Progenitor cell of endocrine pancreas (in vitro differentiated cells): Measurements from ENCODE around the gene ZC3H10. TPM values are rescaled to one million over a fixed set of nuclear protein-coding genes. Genes with fewer than 3 reads are reported as not detected.
"Not testable (repeated sequence)": the region's sequence is repeated elsewhere in the genome, so short reads cannot be mapped to it uniquely, and the experiment has no call there.

ENCODE experiments used
- DNase-seq: peaks from one replicate; pipeline ENCODE4 v3.0.0; 2021; ENCODE audit warnings: low spot score; ENCODE audit not compliant: unreplicated experiment
- H3K27ac Mint-ChIP-seq: 2 replicates; pipeline ENCODE4 v1.8.0; 2021; ENCODE audit warnings: mild to moderate bottlenecking, moderate library complexity, mixed read lengths
- H3K27me3 Mint-ChIP-seq: 2 replicates; pipeline ENCODE4 v1.8.0; 2021; ENCODE audit warnings: mixed read lengths
- H3K36me3 Mint-ChIP-seq: 2 replicates; pipeline ENCODE4 v1.8.0; 2022; ENCODE audit warnings: mixed read lengths; ENCODE audit not compliant: insufficient read depth
- H3K4me1 Mint-ChIP-seq: 2 replicates; pipeline ENCODE4 v1.8.0; 2021; ENCODE audit warnings: low read depth, mixed read lengths
- H3K4me3 Mint-ChIP-seq: 2 replicates; pipeline ENCODE4 v1.8.0; 2021; ENCODE audit warnings: low read depth, mild to moderate bottlenecking, moderate library complexity, mixed read lengths
- H3K9me3 Mint-ChIP-seq: 2 replicates; pipeline ENCODE4 v1.8.0; 2021; ENCODE audit warnings: low read depth, mixed read lengths
- total RNA-seq: library from RNA; stranded (reverse); gene quantifications from 2 replicates; pipeline ENCODE4 v1.2.1, GENCODE V29; 2021
- TF ChIP-seq, protein P1 (sequence below): fragments of 200-600 bp; sonication (generic); IDR thresholded peaks from one replicate; pipeline ENCODE4 v1.5.0; 2021; ENCODE audit warnings: antibody characterized with exemption, mild to moderate bottlenecking; ENCODE audit not compliant: unreplicated experiment

The ZC3H10 gene
- total RNA-seq, 1 donor from 2014 or later: 13.8 TPM

DNA sequence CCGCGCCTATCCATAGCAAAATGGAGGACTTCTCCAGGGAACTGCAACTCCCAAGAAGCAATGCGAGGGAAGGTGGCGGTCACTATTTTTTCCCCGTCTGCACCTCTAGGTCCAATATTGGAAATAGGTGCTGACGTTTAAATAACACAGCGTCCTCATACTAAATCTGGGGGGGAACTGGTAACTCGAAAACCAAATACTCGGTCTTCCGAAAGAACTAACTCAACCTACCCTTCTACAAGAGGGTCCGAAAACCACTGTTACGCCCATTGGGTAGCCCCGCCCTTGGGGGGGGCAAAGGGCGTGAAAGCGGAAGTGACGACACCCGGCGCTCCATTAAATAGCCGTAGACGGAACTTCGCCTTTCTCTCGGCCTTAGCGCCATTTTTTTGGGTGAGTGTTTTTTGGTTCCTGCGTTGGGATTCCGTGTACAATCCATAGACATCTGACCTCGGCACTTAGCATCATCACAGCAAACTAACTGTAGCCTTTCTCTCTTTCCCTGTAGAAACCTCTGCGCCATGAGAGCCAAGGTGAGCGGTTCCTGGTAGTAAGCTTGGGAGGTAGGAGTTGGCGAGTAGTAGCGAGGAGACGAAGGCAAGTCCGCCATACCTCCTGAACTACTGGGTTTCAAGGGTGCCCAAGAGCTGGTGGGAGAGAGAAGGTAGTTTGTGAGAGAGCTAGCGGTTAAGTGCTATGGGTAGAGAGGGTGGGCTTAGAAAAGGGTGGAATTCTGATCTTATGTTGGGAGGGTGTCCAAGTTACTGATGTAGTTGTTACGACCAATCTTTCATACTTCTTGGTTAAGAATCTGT, 1.6 kb upstream of the ZC3H10 start, which contains the start of gene RPL41:
Gene RPL41 (plus strand): TSS at position 367 of the 815 bp plus-strand sequence.
- peaks cover 21% of the 10 kb centered on the region for H3K36me3 Mint-ChIP-seq
- peak; percentile 87 for DNase-seq
- peak within 1 kb of the TSS; percentile 99 for H3K27ac Mint-ChIP-seq
- no peaks in the 10 kb centered on the region for H3K27me3 Mint-ChIP-seq
- TF ChIP-seq, protein P1, sequence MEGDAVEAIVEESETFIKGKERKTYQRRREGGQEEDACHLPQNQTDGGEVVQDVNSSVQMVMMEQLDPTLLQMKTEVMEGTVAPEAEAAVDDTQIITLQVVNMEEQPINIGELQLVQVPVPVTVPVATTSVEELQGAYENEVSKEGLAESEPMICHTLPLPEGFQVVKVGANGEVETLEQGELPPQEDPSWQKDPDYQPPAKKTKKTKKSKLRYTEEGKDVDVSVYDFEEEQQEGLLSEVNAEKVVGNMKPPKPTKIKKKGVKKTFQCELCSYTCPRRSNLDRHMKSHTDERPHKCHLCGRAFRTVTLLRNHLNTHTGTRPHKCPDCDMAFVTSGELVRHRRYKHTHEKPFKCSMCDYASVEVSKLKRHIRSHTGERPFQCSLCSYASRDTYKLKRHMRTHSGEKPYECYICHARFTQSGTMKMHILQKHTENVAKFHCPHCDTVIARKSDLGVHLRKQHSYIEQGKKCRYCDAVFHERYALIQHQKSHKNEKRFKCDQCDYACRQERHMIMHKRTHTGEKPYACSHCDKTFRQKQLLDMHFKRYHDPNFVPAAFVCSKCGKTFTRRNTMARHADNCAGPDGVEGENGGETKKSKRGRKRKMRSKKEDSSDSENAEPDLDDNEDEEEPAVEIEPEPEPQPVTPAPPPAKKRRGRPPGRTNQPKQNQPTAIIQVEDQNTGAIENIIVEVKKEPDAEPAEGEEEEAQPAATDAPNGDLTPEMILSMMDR: no peak
- peaks cover 22% of the 10 kb centered on the region for H3K4me1 Mint-ChIP-seq
- peak within 1 kb of the TSS; percentile 96 for H3K4me3 Mint-ChIP-seq
- no peaks in the 10 kb centered on the region for H3K9me3 Mint-ChIP-seq

- peak overlapping the region; percentile 99 for H3K27ac Mint-ChIP-seq
- H3K4me1 Mint-ChIP-seq: peaks cover 22% of the 10 kb centered on the region
- not testable (repeated sequence) for H3K9me3 Mint-ChIP-seq, H3K27me3 Mint-ChIP-seq, DNase-seq
- peaks cover 19% of the 10 kb centered on the region for H3K36me3 Mint-ChIP-seq
- H3K4me3 Mint-ChIP-seq: peak overlapping the region; percentile 96
Observed at GRCh38 chr12:56117082-56117706, 872 bp upstream of the ZC3H10 start.

DNA sequence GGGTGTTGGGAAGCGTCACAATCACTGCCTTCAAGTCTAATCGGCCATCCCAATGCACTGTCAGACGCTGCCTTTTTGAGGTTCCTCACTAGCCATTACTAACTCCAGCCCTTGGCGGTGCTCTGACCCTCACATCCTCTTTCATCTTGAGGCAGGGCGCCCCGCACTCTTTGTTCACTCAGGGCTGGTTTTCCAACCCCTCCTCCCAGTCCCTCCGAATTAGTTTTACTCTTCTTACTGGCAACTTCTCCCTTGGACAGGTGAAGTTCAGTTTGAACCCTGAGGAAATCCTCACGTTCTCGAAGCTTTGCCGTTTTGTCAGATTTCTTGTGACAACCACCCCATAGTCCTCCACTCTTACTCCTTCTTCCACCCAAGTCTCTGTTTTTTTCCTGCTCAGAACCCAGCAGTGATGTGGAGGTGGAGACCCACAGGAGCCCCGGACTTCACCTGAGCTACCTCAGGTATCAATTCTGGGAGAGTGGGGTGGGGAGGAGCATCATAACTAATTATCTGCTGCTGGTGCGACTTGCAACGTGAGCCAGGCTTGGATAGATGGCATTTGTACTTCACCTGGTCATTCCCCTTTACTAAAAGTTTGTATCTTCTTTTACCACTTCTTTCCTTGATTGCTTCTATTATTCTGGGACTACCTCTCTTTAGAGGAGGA, 757 bp downstream of the ZC3H10 start:
- no peaks in the 10 kb centered on the region for H3K9me3 Mint-ChIP-seq
- H3K27ac Mint-ChIP-seq: peak overlapping the region; percentile 99
- DNase-seq: no peak
- H3K4me3 Mint-ChIP-seq: peak overlapping the region; percentile 96
- H3K36me3 Mint-ChIP-seq: peaks cover 11% of the 10 kb centered on the region
- H3K27me3 Mint-ChIP-seq: no peaks in the 10 kb centered on the region
- TF ChIP-seq, protein P1: no peak
- peaks cover 25% of the 10 kb centered on the region for H3K4me1 Mint-ChIP-seq

DNA sequence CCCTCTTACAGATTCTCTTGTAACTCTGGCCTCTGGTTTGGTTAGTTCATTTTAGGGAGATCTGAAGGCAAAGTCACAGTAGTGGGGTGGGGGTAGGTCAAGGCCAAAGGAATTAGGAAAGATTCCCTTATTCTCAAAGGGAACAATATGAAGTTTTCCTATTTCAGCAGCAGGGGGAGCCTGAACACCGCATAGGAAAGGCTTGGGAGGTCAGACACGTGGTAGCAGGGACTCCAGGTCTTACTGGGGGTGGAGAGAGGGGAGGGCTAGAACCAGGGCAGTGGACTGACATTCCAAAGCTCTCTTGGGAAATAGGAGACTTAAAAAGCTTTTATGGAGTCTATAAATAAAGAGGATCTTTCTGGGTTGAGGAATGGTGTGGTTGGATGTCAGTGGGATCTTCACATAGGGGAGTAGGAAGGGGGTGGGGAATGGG, 1.3 kb downstream of the ZC3H10 start:
- Mint-ChIP-seq H3K27me3 (no peaks in the 10 kb centered on the region), H3K27ac (peak overlapping the region; percentile 99), H3K4me3 (peak overlapping the region; percentile 96), H3K9me3 (no peaks in the 10 kb centered on the region), H3K4me1 (peaks cover 27% of the 10 kb centered on the region), H3K36me3 (peaks cover 11% of the 10 kb centered on the region)
- DNase-seq: peak; percentile 39
- TF ChIP-seq, protein P1: peak; percentile 66

GRCh38 chr12:56120158-56120846, 2.2 kb downstream of the ZC3H10 start:
- H3K36me3 Mint-ChIP-seq: peaks cover 11% of the 10 kb centered on the region
- H3K27ac Mint-ChIP-seq: no peak overlapping the region
- peaks cover 28% of the 10 kb centered on the region for H3K4me1 Mint-ChIP-seq
- H3K9me3 Mint-ChIP-seq: no peaks in the 10 kb centered on the region
- H3K27me3 Mint-ChIP-seq: no peaks in the 10 kb centered on the region
- TF ChIP-seq, protein P1: no peak
- DNase-seq: no peak
- no peak overlapping the region for H3K4me3 Mint-ChIP-seq
